WTC11 (cell line): ENCODE results near the gene ZCCHC8.

Source experiments
- CTCF ChIP-seq: fragments of 200-600 bp; IDR thresholded peaks from 2 replicates; pipeline ENCODE4 v1.8.0; 2022; ENCODE audit warnings: antibody characterized with exemption
- ZNF263 ChIP-seq: sonication (generic); formaldehyde crosslinking; IDR thresholded peaks from 2 replicates; pipeline ENCODE4 v1.8.1; 2022; ENCODE audit warnings: low read depth, mild to moderate bottlenecking, moderate library complexity, missing genetic modification reagents

- no peak for TF ChIP-seq CTCF
- no peak for TF ChIP-seq ZNF263
Observed at GRCh38 chr12:122527478-122527944, 26.8 kb upstream of the ZCCHC8 start.
